GM03348 (cell line): ENCODE measurements around the gene LIMK1.
A peak's percentile ranks its signal among the peaks of the same experiment; 100 is the strongest.

Experiments used
- DNase-seq: peaks from one replicate; pipeline ENCODE4 v3.0.0; 2012; ENCODE audit warnings: low spot score

The LIMK1 gene

GRCh38 chr7:74056096-74056915, 27.3 kb upstream of the LIMK1 start:
- no peak for DNase-seq

- DNase-seq: no peak
These were observed 26.2 kb upstream of the LIMK1 start for GRCh38 chr7:74057216-74057925.

- no peak for DNase-seq
These were observed 25.6 kb upstream of the LIMK1 start for GRCh38 chr7:74057987-74058386.

- no peak for DNase-seq
These were observed 25.1 kb upstream of the LIMK1 start for GRCh38 chr7:74058486-74058885.

- no peak for DNase-seq
These were observed 24.6 kb upstream of the LIMK1 start for GRCh38 chr7:74059037-74059436.

- no peak for DNase-seq
These were observed 23.7 kb upstream of the LIMK1 start for GRCh38 chr7:74059681-74060588.

GRCh38 chr7:74061840-74062539, 21.6 kb upstream of the LIMK1 start:
- peak; percentile 94 for DNase-seq

GRCh38 chr7:74063223-74063641, 20.4 kb upstream of the LIMK1 start:
- no peak for DNase-seq

GRCh38 chr7:74063646-74064045, 20.0 kb upstream of the LIMK1 start:
- DNase-seq: no peak

GRCh38 chr7:74064696-74065095, 18.9 kb upstream of the LIMK1 start:
- DNase-seq: no peak

GRCh38 chr7:74066626-74067025, 17.0 kb upstream of the LIMK1 start:
- DNase-seq: peak; percentile 1

GRCh38 chr7:74068378-74069085, 15.1 kb upstream of the LIMK1 start:
- no peak for DNase-seq

GRCh38 chr7:74069086-74069541, 14.5 kb upstream of the LIMK1 start:
- DNase-seq: no peak

GRCh38 chr7:74069790-74070618, 13.6 kb upstream of the LIMK1 start:
- no peak for DNase-seq

- DNase-seq: peak; percentile 3
These were observed 13.0 kb upstream of the LIMK1 start for GRCh38 chr7:74070619-74070921.

GRCh38 chr7:74071121-74071520, 12.5 kb upstream of the LIMK1 start:
- DNase-seq: no peak

GRCh38 chr7:74074770-74075169, 8.8 kb upstream of the LIMK1 start:
- no peak for DNase-seq

- DNase-seq: no peak
These were observed 5.1 kb upstream of the LIMK1 start for GRCh38 chr7:74078461-74078860.

GRCh38 chr7:74082770-74083116, 861 bp upstream of the LIMK1 start:
- no peak for DNase-seq

- peak; percentile 78 for DNase-seq
These were observed 521 bp downstream of the LIMK1 start for GRCh38 chr7:74083928-74084721.
